ENCODE data around the gene LRCH2.

DNA sequence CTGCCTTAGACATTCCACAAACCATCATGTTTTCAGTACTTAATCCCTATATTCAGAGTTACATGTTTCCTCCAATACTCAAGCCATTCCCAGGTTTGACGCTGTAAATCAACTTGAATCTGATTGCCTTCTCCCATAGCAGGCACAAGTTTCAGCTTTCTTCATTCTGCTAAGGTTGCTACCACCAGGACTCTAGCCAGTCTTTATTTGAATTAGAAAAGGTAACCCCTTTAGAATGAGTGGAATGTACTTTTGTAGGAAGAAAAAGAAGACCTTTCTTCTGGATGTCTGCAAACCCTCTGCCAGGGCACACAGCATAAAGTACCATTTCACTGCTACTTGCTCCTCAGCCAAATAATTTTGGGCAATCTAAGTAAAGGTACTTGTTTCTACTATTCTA, 55.4 kb downstream of the LRCH2 start:
- TF ChIP-seq, protein P1, sequence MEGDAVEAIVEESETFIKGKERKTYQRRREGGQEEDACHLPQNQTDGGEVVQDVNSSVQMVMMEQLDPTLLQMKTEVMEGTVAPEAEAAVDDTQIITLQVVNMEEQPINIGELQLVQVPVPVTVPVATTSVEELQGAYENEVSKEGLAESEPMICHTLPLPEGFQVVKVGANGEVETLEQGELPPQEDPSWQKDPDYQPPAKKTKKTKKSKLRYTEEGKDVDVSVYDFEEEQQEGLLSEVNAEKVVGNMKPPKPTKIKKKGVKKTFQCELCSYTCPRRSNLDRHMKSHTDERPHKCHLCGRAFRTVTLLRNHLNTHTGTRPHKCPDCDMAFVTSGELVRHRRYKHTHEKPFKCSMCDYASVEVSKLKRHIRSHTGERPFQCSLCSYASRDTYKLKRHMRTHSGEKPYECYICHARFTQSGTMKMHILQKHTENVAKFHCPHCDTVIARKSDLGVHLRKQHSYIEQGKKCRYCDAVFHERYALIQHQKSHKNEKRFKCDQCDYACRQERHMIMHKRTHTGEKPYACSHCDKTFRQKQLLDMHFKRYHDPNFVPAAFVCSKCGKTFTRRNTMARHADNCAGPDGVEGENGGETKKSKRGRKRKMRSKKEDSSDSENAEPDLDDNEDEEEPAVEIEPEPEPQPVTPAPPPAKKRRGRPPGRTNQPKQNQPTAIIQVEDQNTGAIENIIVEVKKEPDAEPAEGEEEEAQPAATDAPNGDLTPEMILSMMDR (IDR thresholded peaks at IDR 0.05; ENCODE audit: low read depth, low read length) = no peak
- no peak for TF ChIP-seq EZH2phosphoT487 (IDR thresholded peaks at IDR 0.05; ENCODE audit: low read depth)
